HG03045 (cell line): ENCODE results near the gene TTC17.
"Not testable (repeated sequence)": the region's sequence is repeated elsewhere in the genome, so short reads cannot be mapped to it uniquely, and the experiment has no call there.

Source experiments
- ATAC-seq: cut with Tn5 transposase; IDR thresholded peaks from one replicate; pipeline ENCODE4 v1.9.1; 2021; ENCODE audit warnings: mild to moderate bottlenecking, moderate library complexity; ENCODE audit not compliant: unreplicated experiment

Gene TTC17

GRCh38 chr11:43358801-43359421, at the start of gene TTC17:
TTC17 (plus strand) TSS chr11:43358920; CDS start chr11:43358955, 35 bp downstream.
- peak; percentile 94 for ATAC-seq

GRCh38 chr11:43311791-43312607, 46.7 kb upstream of the TTC17 start, which contains the start of gene API5:
API5 (plus strand) TSS chr11:43311996; CDS start chr11:43312128, 132 bp downstream.
- peak; percentile 99 for ATAC-seq

- ATAC-seq: no peak
Measured at GRCh38 chr11:43315966-43316365, 42.8 kb upstream of the TTC17 start.

DNA sequence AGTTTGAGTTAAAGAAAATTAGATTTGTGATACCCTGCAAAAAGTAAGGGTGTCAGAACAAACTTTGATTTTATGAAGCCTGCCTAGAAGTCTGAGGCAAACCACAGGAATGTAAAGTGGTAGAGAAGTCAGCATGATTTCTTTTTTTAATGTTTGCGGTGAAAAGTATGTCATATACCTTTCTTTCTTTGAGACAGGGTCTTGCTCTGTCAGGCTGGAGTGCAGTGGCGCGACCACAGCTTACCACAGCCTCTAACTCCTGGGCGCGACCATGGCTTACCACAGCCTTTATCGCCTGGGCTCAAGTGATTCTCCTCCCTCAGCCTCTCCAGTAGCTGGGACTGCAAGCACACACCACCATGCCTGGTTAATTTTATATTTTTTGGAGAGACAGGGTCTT, 42.3 kb upstream of the TTC17 start:
- ATAC-seq: no peak

GRCh38 chr11:43327987-43328386, 30.7 kb upstream of the TTC17 start:
- ATAC-seq: no peak

GRCh38 chr11:43328482-43328881, 30.2 kb upstream of the TTC17 start:
- ATAC-seq: no peak

GRCh38 chr11:43341159-43341558, 17.6 kb upstream of the TTC17 start:
- no peak for ATAC-seq

- not testable (repeated sequence) for ATAC-seq
Measured at GRCh38 chr11:43351426-43351825, 7.3 kb upstream of the TTC17 start.

DNA sequence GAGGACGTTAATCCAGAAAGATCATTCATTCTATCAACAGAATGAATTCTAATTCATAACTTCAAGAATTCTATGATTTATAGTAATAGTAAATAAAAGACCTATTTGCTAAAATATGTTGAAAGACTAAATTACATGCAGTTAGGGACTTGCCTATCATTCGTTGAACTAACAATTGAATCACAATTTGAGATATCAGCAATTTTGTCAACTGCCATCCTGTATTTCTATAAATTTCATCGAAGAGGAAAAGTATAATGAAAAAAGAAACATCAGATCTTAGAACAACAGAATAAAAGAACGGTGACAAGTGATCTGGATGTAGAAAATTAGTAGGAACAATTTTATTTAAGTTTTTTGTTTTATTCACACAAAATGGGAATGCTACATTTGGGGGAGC, 4.4 kb upstream of the TTC17 start:
- ATAC-seq: no peak

DNA sequence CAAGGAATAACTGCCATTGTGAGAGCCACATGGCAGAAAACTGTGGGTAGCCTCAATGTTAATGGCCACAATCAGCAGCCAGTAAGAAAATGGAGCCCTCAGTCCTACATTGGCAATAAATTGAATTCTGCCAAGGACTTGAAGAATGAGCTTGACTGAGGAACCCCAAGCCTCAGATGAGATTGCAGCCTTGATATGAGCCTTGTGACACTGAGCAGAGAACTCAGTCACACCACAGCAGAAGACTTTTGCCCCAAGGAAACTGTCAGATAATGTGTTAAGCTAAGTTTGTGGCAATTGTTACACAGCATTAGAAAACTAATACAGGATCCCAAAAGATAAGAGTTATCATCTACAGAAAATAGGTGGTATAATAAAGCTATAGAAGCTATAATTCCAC, 2.4 kb upstream of the TTC17 start:
- no peak for ATAC-seq

DNA sequence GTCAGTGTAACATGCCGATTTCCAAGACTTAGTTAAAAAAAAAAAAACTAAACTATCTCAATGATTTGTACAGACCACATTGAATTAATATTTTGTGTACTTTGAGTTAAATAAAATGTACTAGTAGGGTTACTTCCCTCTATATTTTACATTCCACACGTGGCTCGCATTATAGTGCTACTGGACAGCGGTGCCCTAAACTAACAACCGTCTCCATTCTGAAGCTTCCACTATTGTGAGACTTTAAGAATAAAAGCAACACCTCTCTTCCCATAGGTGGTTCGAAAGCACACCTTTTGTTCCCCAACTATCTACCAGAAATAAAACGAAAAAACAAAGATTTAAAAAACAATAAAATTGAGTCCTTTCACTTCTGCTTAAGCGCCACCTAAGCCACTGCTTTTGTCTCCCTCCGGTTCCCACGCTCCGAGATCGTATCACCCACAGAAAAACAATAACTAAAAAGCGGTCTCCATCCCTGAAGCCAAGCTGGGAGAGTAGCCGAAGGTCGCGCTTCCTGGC, 380 bp upstream of the TTC17 start:
- no peak for ATAC-seq

DNA sequence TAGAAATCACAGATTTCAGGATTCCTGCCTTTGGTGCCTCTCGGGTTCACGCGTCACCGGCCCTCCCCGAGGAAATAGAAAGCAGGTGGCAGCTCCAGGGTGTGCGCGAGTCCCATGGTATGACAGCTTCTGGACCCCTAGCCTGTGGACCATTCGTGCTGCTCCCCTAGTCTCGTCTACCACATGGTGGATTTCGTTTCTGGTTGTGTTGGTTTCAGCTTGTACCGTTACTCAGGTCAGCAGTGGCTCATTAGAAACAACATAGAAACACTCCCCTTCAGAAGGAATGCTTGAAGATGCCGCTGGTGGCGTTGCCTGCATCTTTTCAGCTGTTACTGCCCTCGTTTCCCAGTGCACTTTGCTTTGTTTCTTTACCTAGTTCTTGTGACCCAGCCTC, 700 bp downstream of the TTC17 start:
- peak; percentile 52 for ATAC-seq

- no peak for ATAC-seq
Measured at GRCh38 chr11:43360361-43361032, 1.8 kb downstream of the TTC17 start.

DNA sequence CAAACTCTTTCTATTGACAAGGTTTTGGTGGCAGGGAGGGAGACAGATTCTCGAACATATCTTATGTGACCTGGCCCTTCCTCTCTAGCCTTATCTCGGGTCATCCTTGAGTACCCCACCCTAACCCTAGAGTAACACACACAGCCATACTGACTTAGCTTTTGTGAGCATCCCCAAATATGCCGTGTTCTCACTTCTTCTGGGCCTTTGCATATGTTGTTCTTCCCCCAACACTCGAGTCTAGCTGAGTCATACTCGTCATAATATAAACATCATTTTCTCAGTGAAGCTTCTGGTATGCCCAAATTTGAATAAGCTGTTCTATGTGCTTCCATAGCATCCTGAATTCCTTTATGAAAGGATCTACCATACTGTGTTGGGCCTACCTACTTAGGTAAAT, 8.0 kb downstream of the TTC17 start:
- no peak for ATAC-seq

DNA sequence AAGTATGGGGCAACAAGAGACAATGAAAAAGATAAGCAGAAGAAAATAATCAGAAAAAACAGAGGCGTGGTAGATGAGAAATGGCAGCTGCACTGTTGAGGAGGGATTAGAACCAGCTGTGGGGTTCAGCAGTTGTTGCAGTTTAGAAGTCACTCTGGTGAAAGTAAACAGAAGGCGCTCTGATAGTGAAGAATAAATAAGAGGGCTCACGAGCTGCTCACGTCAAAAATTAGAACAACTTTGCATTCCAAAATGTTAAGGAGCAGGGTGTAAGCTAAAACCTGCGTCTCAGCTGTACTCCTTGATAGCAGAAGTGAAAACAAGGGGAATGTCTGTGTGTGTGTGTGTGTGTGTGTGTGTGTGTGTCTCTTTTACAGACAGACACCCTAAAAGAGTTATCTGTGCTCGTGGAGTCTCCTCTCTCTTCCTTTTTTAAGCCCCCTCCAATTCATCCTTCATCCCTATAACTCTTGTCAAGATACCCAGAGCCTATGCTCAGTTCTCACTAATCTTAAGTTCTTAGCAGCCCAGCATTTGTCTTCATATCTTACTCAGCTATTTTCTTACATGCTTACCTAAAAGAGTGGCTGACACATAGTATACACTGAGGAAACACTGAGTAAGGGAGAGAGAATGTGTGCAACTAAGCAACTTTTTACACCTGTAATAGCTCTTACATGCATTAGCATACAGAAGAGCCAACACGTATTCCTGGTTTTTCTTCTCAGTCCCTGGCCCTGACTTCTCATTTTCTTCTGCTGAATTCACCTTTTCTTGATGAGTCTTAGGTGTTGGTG, 8.9 kb downstream of the TTC17 start:
- no peak for ATAC-seq

DNA sequence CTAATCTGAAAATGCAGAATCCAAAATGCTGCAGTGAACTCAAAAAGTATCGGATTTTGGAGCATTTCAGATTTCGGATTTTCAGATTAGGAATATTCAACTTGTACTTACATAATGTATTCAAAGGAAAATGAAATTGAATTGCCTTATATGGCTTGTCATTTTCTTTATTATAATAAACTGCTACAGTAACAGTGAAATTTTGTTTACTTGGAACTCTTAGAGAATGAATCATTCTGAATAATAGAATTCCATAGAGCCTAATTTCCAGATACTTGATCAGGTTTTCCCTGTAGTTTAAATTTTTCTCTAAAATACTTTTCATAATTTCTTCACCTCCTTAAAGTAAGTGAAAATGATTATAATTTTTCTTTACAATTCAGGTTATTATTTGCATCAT, 17.3 kb downstream of the TTC17 start:
- ATAC-seq: no peak

- ATAC-seq: no peak
Measured at GRCh38 chr11:43376594-43376993, 17.9 kb downstream of the TTC17 start.

GRCh38 chr11:43377389-43377788, 18.7 kb downstream of the TTC17 start:
- no peak for ATAC-seq

DNA sequence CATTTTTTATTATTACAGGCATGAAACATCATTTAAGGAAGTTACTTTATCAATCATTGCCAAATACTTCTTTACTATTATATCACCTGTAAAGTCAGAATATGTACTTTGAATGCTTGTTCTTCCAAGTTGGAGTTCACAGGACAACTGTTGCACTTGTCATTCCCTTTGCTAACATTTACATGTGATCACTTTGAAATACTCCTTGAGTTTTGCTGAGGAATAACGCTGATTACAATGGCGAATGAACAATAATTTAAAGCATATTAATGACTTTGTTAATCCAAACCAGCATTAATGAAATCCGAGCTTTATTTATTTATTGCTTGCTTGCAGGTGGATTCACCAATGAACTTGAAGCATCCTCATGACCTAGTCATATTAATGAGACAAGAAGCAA, 20.2 kb downstream of the TTC17 start:
- no peak for ATAC-seq

- ATAC-seq: no peak
Measured at GRCh38 chr11:43381802-43382201, 23.1 kb downstream of the TTC17 start.

DNA sequence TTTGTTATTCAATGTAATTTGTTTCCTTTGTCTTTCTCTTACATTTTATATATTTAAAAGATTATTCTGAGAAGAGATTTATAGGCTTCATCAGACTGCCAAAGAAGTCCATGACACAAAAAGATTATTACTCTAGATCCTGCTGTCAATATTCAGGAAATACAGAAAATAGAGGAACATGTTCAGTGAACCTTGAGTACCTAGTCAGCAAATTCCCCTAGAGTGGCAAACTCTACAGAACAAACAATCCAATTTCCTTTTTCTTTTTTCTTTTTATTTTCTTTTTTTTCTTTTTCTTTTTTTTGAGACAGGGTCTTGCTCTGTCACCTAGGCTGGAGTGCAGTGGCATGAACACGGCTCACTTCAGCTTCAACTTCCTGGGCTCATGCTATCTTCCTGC, 23.9 kb downstream of the TTC17 start:
- no peak for ATAC-seq
